HEK293 (cell line): Measurements from ENCODE around the gene ROBO1.

ENCODE experiments used
- CTCF ChIA-PET: fragments of 350-600 bp; formaldehyde crosslinking; extraction: SDS; loops from one replicate; lab custom pipeline; 2021; ENCODE audit warnings: antibody characterized with exemption; lab: Yijun Ruan, JAX
- POLR2A ChIA-PET: fragments of 300-600 bp; formaldehyde crosslinking; extraction: SDS; loops from one replicate; lab custom pipeline; 2020; ENCODE audit warnings: antibody characterized with exemption, inconsistent platforms; lab: Yijun Ruan, JAX
- H3K27ac ChIP-seq: fragments of 200-500 bp; sonication (Bioruptor generic); 2 replicates; pipeline ENCODE4 v1.5.1; 2014; ENCODE audit warnings: low read depth, low read length, control low read depth, inconsistent platforms; ENCODE audit errors: extremely low read depth
- H3K36me3 ChIP-seq, 2 experiments: fragments of 200-500 bp in 1 of 2; sonication (Bioruptor generic) in 1 of 2; 1 replicate in 1 of 2; 2 replicates in 1 of 2; pipeline ENCODE4 v1.5.1; 2014 to 2017; ENCODE audit warnings: inconsistent platforms in 2 of 2, low read length in 2 of 2; ENCODE audit not compliant: control insufficient read depth in 2 of 2, insufficient read depth in 1 of 2
- H3K4me1 ChIP-seq: fragments of 200-500 bp; sonication (Bioruptor generic); 2 replicates; pipeline ENCODE4 v1.5.1; 2014; ENCODE audit warnings: mild to moderate bottlenecking, low read length, inconsistent platforms; ENCODE audit not compliant: control insufficient read depth, insufficient read depth
- H3K4me3 ChIP-seq: 2 replicates; pipeline ENCODE4 v1.5.1; 2011; ENCODE audit warnings: low read depth, mild to moderate bottlenecking, control low read depth, low read length, moderate library complexity
- H3K9me3 ChIP-seq: fragments of 200-500 bp; sonication (Bioruptor generic); 2 replicates; pipeline ENCODE4 v1.5.1; 2014; ENCODE audit warnings: low read depth, low read length, inconsistent platforms; ENCODE audit not compliant: control insufficient read depth, insufficient read depth
- FEZF1 ChIP-seq: fragments of 450-650 bp; formaldehyde crosslinking; IDR thresholded peaks from 2 replicates; pipeline ENCODE4 v1.5.1; 2016; ENCODE audit warnings: missing biosample characterization, missing genetic modification characterization
- PRDM1 ChIP-seq: fragments of 450-650 bp; formaldehyde crosslinking; IDR thresholded peaks from 2 replicates; pipeline ENCODE4; 2016; ENCODE audit warnings: missing biosample characterization, missing genetic modification characterization
- PRDM4 ChIP-seq: fragments of 450-650 bp; formaldehyde crosslinking; IDR thresholded peaks from 2 replicates; pipeline ENCODE4 v1.5.1; 2017; ENCODE audit warnings: missing biosample characterization, missing genetic modification characterization
- RBAK ChIP-seq: fragments of 450-650 bp; formaldehyde crosslinking; IDR thresholded peaks from 2 replicates; pipeline ENCODE4 v1.5.1; 2016; ENCODE audit warnings: missing biosample characterization, missing genetic modification characterization
- SP2 ChIP-seq: fragments of 450-650 bp; formaldehyde crosslinking; IDR thresholded peaks from 2 replicates; pipeline ENCODE4 v1.5.1; 2016; ENCODE audit warnings: missing biosample characterization, missing genetic modification characterization
- ZBTB1 ChIP-seq: fragments of 450-650 bp; formaldehyde crosslinking; IDR thresholded peaks from 2 replicates; pipeline ENCODE4 v1.5.1; 2016; ENCODE audit warnings: missing biosample characterization, missing genetic modification characterization
- ZBTB17 ChIP-seq: fragments of 450-650 bp; formaldehyde crosslinking; IDR thresholded peaks from 2 replicates; pipeline ENCODE4 v1.5.1; 2016; ENCODE audit warnings: missing biosample characterization, missing genetic modification characterization
- ZBTB48 ChIP-seq: fragments of 450-650 bp; formaldehyde crosslinking; IDR thresholded peaks from 2 replicates; pipeline ENCODE4 v1.5.1; 2016; ENCODE audit warnings: missing biosample characterization, missing genetic modification characterization
- ZBTB7A ChIP-seq: fragments of 450-650 bp; formaldehyde crosslinking; IDR thresholded peaks from 2 replicates; pipeline ENCODE4 v1.5.1; 2016; ENCODE audit warnings: low read depth, missing biosample characterization, missing genetic modification characterization
- ZNF10 ChIP-seq: fragments of 450-650 bp; formaldehyde crosslinking; IDR thresholded peaks from 2 replicates; pipeline ENCODE4 v1.5.1; 2017; ENCODE audit warnings: missing biosample characterization, missing genetic modification characterization
- ZNF169 ChIP-seq: fragments of 450-650 bp; formaldehyde crosslinking; IDR thresholded peaks from 2 replicates; pipeline ENCODE4 v1.5.1; 2016; ENCODE audit warnings: missing biosample characterization, missing genetic modification characterization
- ZNF175 ChIP-seq: fragments of 450-650 bp; formaldehyde crosslinking; IDR thresholded peaks from 2 replicates; pipeline ENCODE4 v1.5.1; 2016; ENCODE audit warnings: missing biosample characterization, missing genetic modification characterization
- ZNF24 ChIP-seq: fragments of 450-650 bp; formaldehyde crosslinking; IDR thresholded peaks from 2 replicates; pipeline ENCODE4 v1.5.1; 2016; ENCODE audit warnings: missing biosample characterization, missing genetic modification characterization
- ZNF266 ChIP-seq: fragments of 450-650 bp; formaldehyde crosslinking; IDR thresholded peaks from 2 replicates; pipeline ENCODE4 v1.5.1; 2016; ENCODE audit warnings: missing biosample characterization, missing genetic modification characterization, low read depth
- ZNF302 ChIP-seq: fragments of 450-650 bp; formaldehyde crosslinking; IDR thresholded peaks from 2 replicates; pipeline ENCODE4 v1.5.1; 2016; ENCODE audit warnings: missing biosample characterization, missing genetic modification characterization, low read depth
- ZNF311 ChIP-seq: fragments of 450-650 bp; formaldehyde crosslinking; IDR thresholded peaks from 2 replicates; pipeline ENCODE4 v1.5.1; 2017; ENCODE audit warnings: missing biosample characterization, missing genetic modification characterization, borderline replicate concordance
- ZNF416 ChIP-seq: fragments of 450-650 bp; formaldehyde crosslinking; IDR thresholded peaks from 2 replicates; pipeline ENCODE4 v1.5.1; 2016; ENCODE audit warnings: missing biosample characterization, missing genetic modification characterization
- ZNF529 ChIP-seq: fragments of 450-650 bp; formaldehyde crosslinking; IDR thresholded peaks from 2 replicates; pipeline ENCODE4 v1.5.1; 2017; ENCODE audit warnings: missing genetic modification characterization, missing biosample characterization; ENCODE audit not compliant: insufficient replicate concordance
- ZNF530 ChIP-seq: fragments of 450-650 bp; formaldehyde crosslinking; IDR thresholded peaks from 2 replicates; pipeline ENCODE4 v1.5.1; 2016; ENCODE audit warnings: low read depth, missing biosample characterization, missing genetic modification characterization
- ZNF548 ChIP-seq: fragments of 450-650 bp; formaldehyde crosslinking; IDR thresholded peaks from 2 replicates; pipeline ENCODE4 v1.5.1; 2016; ENCODE audit warnings: missing biosample characterization, missing genetic modification characterization
- ZNF658 ChIP-seq: fragments of 450-650 bp; formaldehyde crosslinking; IDR thresholded peaks from 2 replicates; pipeline ENCODE4; 2016; ENCODE audit warnings: missing biosample characterization, missing genetic modification characterization
- ZNF677 ChIP-seq: fragments of 450-650 bp; IDR thresholded peaks from 2 replicates; pipeline ENCODE4 v1.5.0; 2018; ENCODE audit warnings: missing biosample characterization, mild to moderate bottlenecking, missing genetic modification characterization, moderate library complexity
- ZNF768 ChIP-seq: fragments of 450-650 bp; formaldehyde crosslinking; IDR thresholded peaks from 2 replicates; pipeline ENCODE4 v1.5.1; 2018; ENCODE audit warnings: missing biosample characterization, mild to moderate bottlenecking, missing genetic modification characterization
- ZNF777 ChIP-seq: fragments of 450-650 bp; formaldehyde crosslinking; IDR thresholded peaks from 2 replicates; pipeline ENCODE4 v1.5.1; 2017; ENCODE audit warnings: missing biosample characterization, missing genetic modification characterization, borderline replicate concordance
- TF ChIP-seq, protein P1 (sequence below): fragments of 450-650 bp; formaldehyde crosslinking; IDR thresholded peaks from 2 replicates; pipeline ENCODE4 v1.5.1; 2017; ENCODE audit warnings: missing biosample characterization, mild to moderate bottlenecking, missing genetic modification characterization, moderate library complexity
- TF ChIP-seq, protein P2 (sequence below): fragments of 450-650 bp; formaldehyde crosslinking; IDR thresholded peaks from 2 replicates; pipeline ENCODE4 v1.5.1; 2016; ENCODE audit warnings: missing biosample characterization, missing genetic modification characterization
- TF ChIP-seq, protein P3 (sequence below): fragments of 450-650 bp; formaldehyde crosslinking; IDR thresholded peaks from 2 replicates; pipeline ENCODE4 v1.5.1; 2016; ENCODE audit warnings: missing biosample characterization, missing genetic modification characterization

Gene ROBO1

GRCh38 chr3:78893161-78893560, 874.6 kb downstream of the ROBO1 start:
- POLR2A ChIA-PET, result no interaction called here
- no peaks in the 10 kb centered on the region for H3K36me3 ChIP-seq
- no peak overlapping the region for H3K27ac ChIP-seq
- CTCF ChIA-PET, result no interaction called here
- TF ChIP-seq ZNF24 (tag by site-specific recombination) (no peak), ZNF768 (tag by site-specific recombination) (no peak), ZNF416 (tag by site-specific recombination) (no peak), PRDM4 (tag by site-specific recombination) (no peak), ZBTB1 (tag by site-specific recombination) (no peak), ZBTB48 (no peak), ZNF311 (no peak), ZNF530 (tag by site-specific recombination) (no peak), SP2 (tag by site-specific recombination) (no peak)
- TF ChIP-seq, protein P1, sequence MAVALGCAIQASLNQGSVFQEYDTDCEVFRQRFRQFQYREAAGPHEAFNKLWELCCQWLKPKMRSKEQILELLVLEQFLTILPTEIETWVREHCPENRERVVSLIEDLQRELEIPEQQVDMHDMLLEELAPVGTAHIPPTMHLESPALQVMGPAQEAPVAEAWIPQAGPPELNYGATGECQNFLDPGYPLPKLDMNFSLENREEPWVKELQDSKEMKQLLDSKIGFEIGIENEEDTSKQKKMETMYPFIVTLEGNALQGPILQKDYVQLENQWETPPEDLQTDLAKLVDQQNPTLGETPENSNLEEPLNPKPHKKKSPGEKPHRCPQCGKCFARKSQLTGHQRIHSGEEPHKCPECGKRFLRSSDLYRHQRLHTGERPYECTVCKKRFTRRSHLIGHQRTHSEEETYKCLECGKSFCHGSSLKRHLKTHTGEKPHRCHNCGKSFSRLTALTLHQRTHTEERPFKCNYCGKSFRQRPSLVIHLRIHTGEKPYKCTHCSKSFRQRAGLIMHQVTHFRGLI (tag by site-specific recombination), result no peak
- TF ChIP-seq, protein P2, sequence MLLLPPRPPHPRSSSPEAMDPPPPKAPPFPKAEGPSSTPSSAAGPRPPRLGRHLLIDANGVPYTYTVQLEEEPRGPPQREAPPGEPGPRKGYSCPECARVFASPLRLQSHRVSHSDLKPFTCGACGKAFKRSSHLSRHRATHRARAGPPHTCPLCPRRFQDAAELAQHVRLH, result no peak
- TF ChIP-seq, all 188 proteins: peak for 0
- Histone ChIP-seq H3K4me1 (no peaks in the 10 kb centered on the region), H3K9me3 (no peaks in the 10 kb centered on the region), H3K4me3 (no peak overlapping the region)

DNA sequence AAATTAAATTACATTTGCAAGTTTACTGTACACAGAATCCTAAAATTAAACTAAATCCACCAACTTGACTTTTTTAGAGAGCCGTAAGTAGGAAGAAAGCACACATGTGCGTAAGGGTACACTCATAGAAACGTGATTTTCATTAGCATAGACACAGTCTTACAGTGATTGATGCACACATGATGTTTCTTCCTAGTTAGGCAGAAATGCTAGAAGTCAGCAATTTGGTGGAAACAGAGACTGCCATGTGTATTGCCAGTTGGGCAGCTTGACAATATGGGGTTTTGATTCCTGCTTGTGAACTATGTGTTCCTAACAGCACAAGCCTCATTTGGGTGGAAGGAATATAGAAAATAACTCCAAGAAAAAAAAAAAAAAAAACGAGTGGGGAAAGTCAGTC, 878.5 kb downstream of the ROBO1 start:
- H3K9me3 ChIP-seq, result no peaks in the 10 kb centered on the region
- CTCF ChIA-PET, result no interaction called here
- no peaks in the 10 kb centered on the region for H3K4me1 ChIP-seq
- no peak overlapping the region for H3K4me3 ChIP-seq
- no peaks in the 10 kb centered on the region for H3K36me3 ChIP-seq
- TF ChIP-seq ZBTB17 (tag by site-specific recombination), result no peak
- TF ChIP-seq ZNF302 (tag by site-specific recombination), result no peak
- no peak for TF ChIP-seq ZNF548
- TF ChIP-seq, protein P1 (tag by site-specific recombination), result no peak
- no peak for TF ChIP-seq FEZF1
- TF ChIP-seq RBAK, result no peak
- TF ChIP-seq ZNF266, result no peak
- TF ChIP-seq ZBTB7A (tag by site-specific recombination), result no peak
- TF ChIP-seq ZNF658 (tag by site-specific recombination), result no peak
- no peak for TF ChIP-seq ZNF175
- TF ChIP-seq PRDM1 (tag by site-specific recombination), result no peak
- TF ChIP-seq ZNF777, result no peak
- no peak for TF ChIP-seq ZNF169 (tag by site-specific recombination)
- no peak for TF ChIP-seq ZNF10
- TF ChIP-seq, protein P3, sequence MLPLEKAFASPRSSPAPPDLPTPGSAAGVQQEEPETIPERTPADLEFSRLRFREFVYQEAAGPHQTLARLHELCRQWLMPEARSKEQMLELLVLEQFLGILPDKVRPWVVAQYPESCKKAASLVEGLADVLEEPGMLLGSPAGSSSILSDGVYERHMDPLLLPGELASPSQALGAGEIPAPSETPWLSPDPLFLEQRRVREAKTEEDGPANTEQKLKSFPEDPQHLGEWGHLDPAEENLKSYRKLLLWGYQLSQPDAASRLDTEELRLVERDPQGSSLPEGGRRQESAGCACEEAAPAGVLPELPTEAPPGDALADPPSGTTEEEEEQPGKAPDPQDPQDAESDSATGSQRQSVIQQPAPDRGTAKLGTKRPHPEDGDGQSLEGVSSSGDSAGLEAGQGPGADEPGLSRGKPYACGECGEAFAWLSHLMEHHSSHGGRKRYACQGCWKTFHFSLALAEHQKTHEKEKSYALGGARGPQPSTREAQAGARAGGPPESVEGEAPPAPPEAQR, result no peak
- TF ChIP-seq ZNF529 (tag by site-specific recombination), result no peak
- no peak for TF ChIP-seq ZNF677 (tag by site-specific recombination)
- TF ChIP-seq, all 188 proteins: peak for 0
- H3K27ac ChIP-seq, result no peak overlapping the region
- POLR2A ChIA-PET, result no interaction called here
